ENCODE measurements around the gene LPGAT1. TPM values are rescaled to one million over a fixed set of nuclear protein-coding genes. Genes with fewer than 3 reads are reported as not detected.

LPGAT1 gene
- total and polyA plus RNA-seq, 2 donors (not counting 3 experiments of a cell fraction or from before 2014, with no cell fraction given) = 6.1 to 46.0 TPM

DNA sequence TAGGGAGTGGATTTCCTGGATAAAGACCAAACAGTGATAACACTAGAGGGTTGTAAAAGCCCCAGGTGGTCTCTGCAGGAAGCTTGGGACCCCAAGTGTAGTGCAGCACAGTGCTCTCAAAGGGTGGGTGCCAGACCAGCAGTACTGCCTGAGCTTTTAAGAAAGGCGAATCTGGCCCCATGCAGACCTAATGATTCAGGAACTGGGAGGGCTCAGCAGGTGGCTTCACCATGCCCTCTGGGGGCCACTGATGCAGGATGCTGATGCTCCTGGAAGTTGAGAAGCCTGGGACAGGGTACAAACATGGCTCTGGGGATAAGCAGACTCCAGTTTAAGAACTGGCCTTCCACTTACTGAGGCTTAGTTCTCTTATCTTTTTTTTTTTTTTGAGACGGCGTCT, 126.0 kb downstream of the LPGAT1 start:
- H3K9ac ChIP-seq (replicated peaks; ENCODE audit: extremely low read depth, insufficient read depth, low read length) = no peak overlapping the region
- BruUV-seq (replicated peaks) = no TSS peak
- CTCF ChIA-PET = interaction anchor here (1.0 to 1.6 kb wide), 2 partner anchors 8 to 752 kb away, joined by 3 to 5 read pairs; no protein-coding TSS in a partner anchor
- FAIRE-seq (no peak), DNase-seq (ENCODE audit: low read depth, low spot score) (no peak)
- H3K27me3 ChIP-seq (ENCODE audit: control insufficient read depth in 2 of 2, insufficient read depth in 2 of 2, low read length in 2 of 2) = peaks cover 5 to 6% of the 10 kb centered on the region in 2 experiments
- no peaks in the 10 kb centered on the region for H3K4me1 ChIP-seq (ENCODE audit: control insufficient read depth, extremely low read depth, insufficient read depth, low read length)
- no peaks in the 10 kb centered on the region for H3K9me3 ChIP-seq (replicated peaks; ENCODE audit: control insufficient read depth, insufficient read depth, low read length)
- H3K4me3 ChIP-seq (replicated peaks in 1 of 3; ENCODE audit: insufficient read depth in 1 of 3, low read depth in 1 of 3, low read length in 3 of 3) = no peak overlapping the region
- dilution Hi-C loops (cut with MboI; ENCODE audit: extremely low pct_ligation_motif_present, low sequenced_read_pairs) = no loop called here
- intact Hi-C loops (cut with micrococcal nuclease) = no loop called here
- TF ChIP-seq EZH2 (IDR thresholded peaks at IDR 0.05; ENCODE audit: borderline replicate concordance, low read depth, low read length, severe bottlenecking) (no peak), POLR2AphosphoS5 (IDR thresholded peaks at IDR 0.05; ENCODE audit: insufficient read depth, low read depth, low read length) (no peak), JUN (IDR thresholded peaks at IDR 0.05; ENCODE audit: borderline replicate concordance, insufficient read depth, insufficient read length, low read depth) (no peak), FOS (IDR thresholded peaks at IDR 0.05; ENCODE audit: borderline replicate concordance, insufficient read depth, low read length) (no peak), MYC (IDR thresholded peaks at IDR 0.05; ENCODE audit: low read depth, low read length) (no peak), POLR2A (IDR thresholded peaks at IDR 0.05; ENCODE audit: low read depth, low read length) (no peak), GATA2 (IDR thresholded peaks at IDR 0.05; ENCODE audit: insufficient read depth, insufficient read length, low read depth, low read length) (no peak)
- TF ChIP-seq, protein P1, sequence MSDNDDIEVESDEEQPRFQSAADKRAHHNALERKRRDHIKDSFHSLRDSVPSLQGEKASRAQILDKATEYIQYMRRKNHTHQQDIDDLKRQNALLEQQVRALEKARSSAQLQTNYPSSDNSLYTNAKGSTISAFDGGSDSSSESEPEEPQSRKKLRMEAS (IDR thresholded peaks at IDR 0.05; ENCODE audit: insufficient read depth, insufficient read length) = no peak
- TF ChIP-seq, protein P2, sequence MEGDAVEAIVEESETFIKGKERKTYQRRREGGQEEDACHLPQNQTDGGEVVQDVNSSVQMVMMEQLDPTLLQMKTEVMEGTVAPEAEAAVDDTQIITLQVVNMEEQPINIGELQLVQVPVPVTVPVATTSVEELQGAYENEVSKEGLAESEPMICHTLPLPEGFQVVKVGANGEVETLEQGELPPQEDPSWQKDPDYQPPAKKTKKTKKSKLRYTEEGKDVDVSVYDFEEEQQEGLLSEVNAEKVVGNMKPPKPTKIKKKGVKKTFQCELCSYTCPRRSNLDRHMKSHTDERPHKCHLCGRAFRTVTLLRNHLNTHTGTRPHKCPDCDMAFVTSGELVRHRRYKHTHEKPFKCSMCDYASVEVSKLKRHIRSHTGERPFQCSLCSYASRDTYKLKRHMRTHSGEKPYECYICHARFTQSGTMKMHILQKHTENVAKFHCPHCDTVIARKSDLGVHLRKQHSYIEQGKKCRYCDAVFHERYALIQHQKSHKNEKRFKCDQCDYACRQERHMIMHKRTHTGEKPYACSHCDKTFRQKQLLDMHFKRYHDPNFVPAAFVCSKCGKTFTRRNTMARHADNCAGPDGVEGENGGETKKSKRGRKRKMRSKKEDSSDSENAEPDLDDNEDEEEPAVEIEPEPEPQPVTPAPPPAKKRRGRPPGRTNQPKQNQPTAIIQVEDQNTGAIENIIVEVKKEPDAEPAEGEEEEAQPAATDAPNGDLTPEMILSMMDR (IDR thresholded peaks at IDR 0.05; ENCODE audit: extremely low read depth in 1 of 2, insufficient read depth in 1 of 2, low read depth in 1 of 2, low read length in 2 of 2) = no peak
- no peaks in the 10 kb centered on the region for H4K20me1 ChIP-seq (replicated peaks; ENCODE audit: control insufficient read depth, extremely low read depth, insufficient read depth, low read length)
- POLR2A ChIA-PET = no interaction called here
- H3K4me2 ChIP-seq (ENCODE audit: insufficient read depth, low read length) = no peak overlapping the region
- no peaks in the 10 kb centered on the region for H3K79me2 ChIP-seq (ENCODE audit: control insufficient read depth, insufficient read depth, low read length)
- no peaks in the 10 kb centered on the region for H3K36me3 ChIP-seq (ENCODE audit: control insufficient read depth in 2 of 2, extremely low read depth in 1 of 2, insufficient read depth in 2 of 2, low read length in 2 of 2)
- no peak overlapping the region for H3K27ac ChIP-seq (ENCODE audit: insufficient read depth, low read depth, low read length)
- H3K9me1 ChIP-seq (replicated peaks; ENCODE audit: control insufficient read depth, extremely low read depth, insufficient read depth, low read length) = no peaks in the 10 kb centered on the region
- no peak overlapping the region for H2AFZ ChIP-seq (ENCODE audit: low read depth, low read length)
